WI38 (cell line): ENCODE results near the gene GOSR2.

Source experiments
- H3K4me3 ChIP-seq: 2 replicates; pipeline ENCODE4 v1.5.1; 2011; ENCODE audit warnings: low read depth, mild to moderate bottlenecking, control low read depth, low read length
- CTCF ChIP-seq: IDR thresholded peaks from 2 replicates; pipeline ENCODE4 v1.5.1; 2012; ENCODE audit warnings: low read depth, mild to moderate bottlenecking, control low read depth, low read length

GOSR2 gene

GRCh38 chr17:46943501-46944393 lies 20.8 kb downstream of the GOSR2 start:
- no peak overlapping the region for H3K4me3 ChIP-seq
- TF ChIP-seq CTCF = no peak

- no peak for TF ChIP-seq CTCF
- H3K4me3 ChIP-seq = no peak overlapping the region
These were observed 22.0 kb downstream of the GOSR2 start for GRCh38 chr17:46944931-46945330.

GRCh38 chr17:46947216-46947615 lies 24.3 kb downstream of the GOSR2 start:
- no peak overlapping the region for H3K4me3 ChIP-seq
- TF ChIP-seq CTCF = no peak

GRCh38 chr17:46948544-46948943 lies 25.6 kb downstream of the GOSR2 start:
- no peak for TF ChIP-seq CTCF
- H3K4me3 ChIP-seq = no peak overlapping the region

- H3K4me3 ChIP-seq = no peak overlapping the region
- TF ChIP-seq CTCF = no peak
These were observed 26.6 kb downstream of the GOSR2 start for GRCh38 chr17:46949291-46950174.

- no peak for TF ChIP-seq CTCF
- H3K4me3 ChIP-seq = no peak overlapping the region
These were observed 27.5 kb downstream of the GOSR2 start for GRCh38 chr17:46950342-46950996.
